ENCODE results near the gene FAS.

The FAS gene

GRCh38 chr10:88954458-88955083 lies 36.0 kb upstream of the FAS start:
- H3K27me3 ChIP-seq (ENCODE audit: control insufficient read depth, insufficient read depth, low read length), result no peaks in the 10 kb centered on the region
- H3K36me3 ChIP-seq (ENCODE audit: control insufficient read depth, insufficient read depth, low read length), result no peaks in the 10 kb centered on the region
- H3K4me1 ChIP-seq (ENCODE audit: control insufficient read depth, insufficient read depth, low read length), result peaks cover 11% of the 10 kb centered on the region
- H3K27ac ChIP-seq (ENCODE audit: low read depth, low read length), result no peak overlapping the region
- H3K4me3 ChIP-seq (ENCODE audit: low read depth, low read length), result no peak overlapping the region
- H3K9ac ChIP-seq (ENCODE audit: low read depth, low read length), result no peak overlapping the region
- H3K9me3 ChIP-seq (ENCODE audit: control insufficient read depth, insufficient read depth, low read length), result no peaks in the 10 kb centered on the region

- Histone ChIP-seq H3K36me3 (ENCODE audit: control insufficient read depth, insufficient read depth, low read length) (no peaks in the 10 kb centered on the region), H3K27me3 (ENCODE audit: control insufficient read depth, insufficient read depth, low read length) (no peaks in the 10 kb centered on the region), H3K4me1 (ENCODE audit: control insufficient read depth, insufficient read depth, low read length) (no peaks in the 10 kb centered on the region), H3K27ac (ENCODE audit: low read depth, low read length) (no peak overlapping the region), H3K4me3 (ENCODE audit: low read depth, low read length) (no peak overlapping the region), H3K9ac (ENCODE audit: low read depth, low read length) (no peak overlapping the region), H3K9me3 (ENCODE audit: control insufficient read depth, insufficient read depth, low read length) (no peaks in the 10 kb centered on the region)
Measured at GRCh38 chr10:88957381-88957780, 33.2 kb upstream of the FAS start.

- Histone ChIP-seq H3K27me3 (ENCODE audit: control insufficient read depth, insufficient read depth, low read length) (no peaks in the 10 kb centered on the region), H3K27ac (ENCODE audit: low read depth, low read length) (no peak overlapping the region)
Measured at GRCh38 chr10:88958721-88959120, 31.9 kb upstream of the FAS start.

GRCh38 chr10:88960802-88961201 lies 29.8 kb upstream of the FAS start:
- H3K9ac ChIP-seq (ENCODE audit: low read depth, low read length), result no peak overlapping the region
- peaks cover 3% of the 10 kb centered on the region; the same call in 1 of the 2 replicates for H3K4me1 ChIP-seq (ENCODE audit: control insufficient read depth, insufficient read depth, low read length)
- no peaks in the 10 kb centered on the region for H3K27me3 ChIP-seq (ENCODE audit: control insufficient read depth, insufficient read depth, low read length)
- no peak overlapping the region for H3K27ac ChIP-seq (ENCODE audit: low read depth, low read length)
- no peaks in the 10 kb centered on the region for H3K36me3 ChIP-seq (ENCODE audit: control insufficient read depth, insufficient read depth, low read length)
- H3K4me3 ChIP-seq (ENCODE audit: low read depth, low read length), result no peak overlapping the region
- no peaks in the 10 kb centered on the region for H3K9me3 ChIP-seq (ENCODE audit: control insufficient read depth, insufficient read depth, low read length)

More at GRCh38 chr10:88958721-88959120, 31.9 kb upstream of the FAS start:
- no peaks in the 10 kb centered on the region for H3K4me1 ChIP-seq (ENCODE audit: control insufficient read depth, insufficient read depth, low read length)
- H3K4me3 ChIP-seq (ENCODE audit: low read depth, low read length), result no peak overlapping the region
- H3K9ac ChIP-seq (ENCODE audit: low read depth, low read length), result no peak overlapping the region
- H3K36me3 ChIP-seq (ENCODE audit: control insufficient read depth, insufficient read depth, low read length), result no peaks in the 10 kb centered on the region
- no peaks in the 10 kb centered on the region for H3K9me3 ChIP-seq (ENCODE audit: control insufficient read depth, insufficient read depth, low read length)

GRCh38 chr10:88961266-88961665 lies 29.3 kb upstream of the FAS start:
- no peak overlapping the region for H3K4me3 ChIP-seq (ENCODE audit: low read depth, low read length)
- no peak overlapping the region for H3K27ac ChIP-seq (ENCODE audit: low read depth, low read length)
- H3K9ac ChIP-seq (ENCODE audit: low read depth, low read length), result no peak overlapping the region
- H3K9me3 ChIP-seq (ENCODE audit: control insufficient read depth, insufficient read depth, low read length), result no peaks in the 10 kb centered on the region
- H3K36me3 ChIP-seq (ENCODE audit: control insufficient read depth, insufficient read depth, low read length), result no peaks in the 10 kb centered on the region
- peaks cover 4% of the 10 kb centered on the region; the same call in 1 of the 2 replicates for H3K4me1 ChIP-seq (ENCODE audit: control insufficient read depth, insufficient read depth, low read length)
- H3K27me3 ChIP-seq (ENCODE audit: control insufficient read depth, insufficient read depth, low read length), result no peaks in the 10 kb centered on the region

GRCh38 chr10:88962336-88962735 lies 28.3 kb upstream of the FAS start:
- Histone ChIP-seq H3K9ac (ENCODE audit: low read depth, low read length) (no peak overlapping the region), H3K27me3 (ENCODE audit: control insufficient read depth, insufficient read depth, low read length) (no peaks in the 10 kb centered on the region), H3K27ac (ENCODE audit: low read depth, low read length) (no peak overlapping the region), H3K9me3 (ENCODE audit: control insufficient read depth, insufficient read depth, low read length) (no peaks in the 10 kb centered on the region), H3K36me3 (ENCODE audit: control insufficient read depth, insufficient read depth, low read length) (no peaks in the 10 kb centered on the region), H3K4me3 (ENCODE audit: low read depth, low read length) (no peak overlapping the region), H3K4me1 (ENCODE audit: control insufficient read depth, insufficient read depth, low read length) (peaks cover 4% of the 10 kb centered on the region; the same call in 1 of the 2 replicates)

GRCh38 chr10:88963318-88963717 lies 27.3 kb upstream of the FAS start:
- Histone ChIP-seq H3K4me3 (ENCODE audit: low read depth, low read length) (no peak overlapping the region), H3K27me3 (ENCODE audit: control insufficient read depth, insufficient read depth, low read length) (no peaks in the 10 kb centered on the region), H3K4me1 (ENCODE audit: control insufficient read depth, insufficient read depth, low read length) (peaks cover 4% of the 10 kb centered on the region; the same call in 1 of the 2 replicates), H3K36me3 (ENCODE audit: control insufficient read depth, insufficient read depth, low read length) (no peaks in the 10 kb centered on the region), H3K9ac (ENCODE audit: low read depth, low read length) (no peak overlapping the region), H3K9me3 (ENCODE audit: control insufficient read depth, insufficient read depth, low read length) (no peaks in the 10 kb centered on the region), H3K27ac (ENCODE audit: low read depth, low read length) (no peak overlapping the region)

- H3K36me3 ChIP-seq (ENCODE audit: control insufficient read depth, insufficient read depth, low read length), result no peaks in the 10 kb centered on the region
- H3K27ac ChIP-seq (ENCODE audit: low read depth, low read length), result no peak overlapping the region
- no peaks in the 10 kb centered on the region for H3K27me3 ChIP-seq (ENCODE audit: control insufficient read depth, insufficient read depth, low read length)
- peaks cover 4% of the 10 kb centered on the region; the same call in 1 of the 2 replicates for H3K4me1 ChIP-seq (ENCODE audit: control insufficient read depth, insufficient read depth, low read length)
- H3K4me3 ChIP-seq (ENCODE audit: low read depth, low read length), result no peak overlapping the region
- H3K9ac ChIP-seq (ENCODE audit: low read depth, low read length), result no peak overlapping the region
- no peaks in the 10 kb centered on the region for H3K9me3 ChIP-seq (ENCODE audit: control insufficient read depth, insufficient read depth, low read length)
Measured at GRCh38 chr10:88964360-88964759, 26.2 kb upstream of the FAS start.

- Histone ChIP-seq H3K9me3 (ENCODE audit: control insufficient read depth, insufficient read depth, low read length) (no peaks in the 10 kb centered on the region), H3K9ac (ENCODE audit: low read depth, low read length) (no peak overlapping the region), H3K4me1 (ENCODE audit: control insufficient read depth, insufficient read depth, low read length) (peaks cover 4% of the 10 kb centered on the region; the same call in 1 of the 2 replicates), H3K36me3 (ENCODE audit: control insufficient read depth, insufficient read depth, low read length) (no peaks in the 10 kb centered on the region), H3K27me3 (ENCODE audit: control insufficient read depth, insufficient read depth, low read length) (no peaks in the 10 kb centered on the region), H3K27ac (ENCODE audit: low read depth, low read length) (no peak overlapping the region), H3K4me3 (ENCODE audit: low read depth, low read length) (no peak overlapping the region)
Measured at GRCh38 chr10:88964869-88965415, 25.7 kb upstream of the FAS start.

- Histone ChIP-seq H3K9me3 (ENCODE audit: control insufficient read depth, insufficient read depth, low read length) (no peaks in the 10 kb centered on the region), H3K27ac (ENCODE audit: low read depth, low read length) (no peak overlapping the region), H3K36me3 (ENCODE audit: control insufficient read depth, insufficient read depth, low read length) (no peaks in the 10 kb centered on the region), H3K27me3 (ENCODE audit: control insufficient read depth, insufficient read depth, low read length) (no peaks in the 10 kb centered on the region), H3K4me3 (ENCODE audit: low read depth, low read length) (no peak overlapping the region), H3K4me1 (ENCODE audit: control insufficient read depth, insufficient read depth, low read length) (peaks cover 4% of the 10 kb centered on the region; the same call in 1 of the 2 replicates), H3K9ac (ENCODE audit: low read depth, low read length) (no peak overlapping the region)
Measured at GRCh38 chr10:88966797-88967196, 23.8 kb upstream of the FAS start.

- no peaks in the 10 kb centered on the region for H3K36me3 ChIP-seq (ENCODE audit: control insufficient read depth, insufficient read depth, low read length)
- H3K4me1 ChIP-seq (ENCODE audit: control insufficient read depth, insufficient read depth, low read length), result peaks cover 4% of the 10 kb centered on the region; the same call in 1 of the 2 replicates
- no peak overlapping the region for H3K4me3 ChIP-seq (ENCODE audit: low read depth, low read length)
- H3K27me3 ChIP-seq (ENCODE audit: control insufficient read depth, insufficient read depth, low read length), result no peaks in the 10 kb centered on the region
- no peak overlapping the region for H3K27ac ChIP-seq (ENCODE audit: low read depth, low read length)
- H3K9me3 ChIP-seq (ENCODE audit: control insufficient read depth, insufficient read depth, low read length), result no peaks in the 10 kb centered on the region
- no peak overlapping the region for H3K9ac ChIP-seq (ENCODE audit: low read depth, low read length)
Measured at GRCh38 chr10:88968391-88968790, 22.2 kb upstream of the FAS start.
